NCI-H2227 treated with DMSO at 0.1 percent for 48 hours (cell line): ENCODE data around the gene ARID4B.
A peak's percentile ranks its signal among the peaks of the same experiment; 100 is the strongest.
"Not testable (repeated sequence)": the region's sequence is repeated elsewhere in the genome, so short reads cannot be mapped to it uniquely, and the experiment has no call there.

Experiments
- DNase-seq: peaks from one replicate; lab custom pipeline; 2025; lab: John Stamatoyannopoulos, UW

Gene ARID4B, protein sequence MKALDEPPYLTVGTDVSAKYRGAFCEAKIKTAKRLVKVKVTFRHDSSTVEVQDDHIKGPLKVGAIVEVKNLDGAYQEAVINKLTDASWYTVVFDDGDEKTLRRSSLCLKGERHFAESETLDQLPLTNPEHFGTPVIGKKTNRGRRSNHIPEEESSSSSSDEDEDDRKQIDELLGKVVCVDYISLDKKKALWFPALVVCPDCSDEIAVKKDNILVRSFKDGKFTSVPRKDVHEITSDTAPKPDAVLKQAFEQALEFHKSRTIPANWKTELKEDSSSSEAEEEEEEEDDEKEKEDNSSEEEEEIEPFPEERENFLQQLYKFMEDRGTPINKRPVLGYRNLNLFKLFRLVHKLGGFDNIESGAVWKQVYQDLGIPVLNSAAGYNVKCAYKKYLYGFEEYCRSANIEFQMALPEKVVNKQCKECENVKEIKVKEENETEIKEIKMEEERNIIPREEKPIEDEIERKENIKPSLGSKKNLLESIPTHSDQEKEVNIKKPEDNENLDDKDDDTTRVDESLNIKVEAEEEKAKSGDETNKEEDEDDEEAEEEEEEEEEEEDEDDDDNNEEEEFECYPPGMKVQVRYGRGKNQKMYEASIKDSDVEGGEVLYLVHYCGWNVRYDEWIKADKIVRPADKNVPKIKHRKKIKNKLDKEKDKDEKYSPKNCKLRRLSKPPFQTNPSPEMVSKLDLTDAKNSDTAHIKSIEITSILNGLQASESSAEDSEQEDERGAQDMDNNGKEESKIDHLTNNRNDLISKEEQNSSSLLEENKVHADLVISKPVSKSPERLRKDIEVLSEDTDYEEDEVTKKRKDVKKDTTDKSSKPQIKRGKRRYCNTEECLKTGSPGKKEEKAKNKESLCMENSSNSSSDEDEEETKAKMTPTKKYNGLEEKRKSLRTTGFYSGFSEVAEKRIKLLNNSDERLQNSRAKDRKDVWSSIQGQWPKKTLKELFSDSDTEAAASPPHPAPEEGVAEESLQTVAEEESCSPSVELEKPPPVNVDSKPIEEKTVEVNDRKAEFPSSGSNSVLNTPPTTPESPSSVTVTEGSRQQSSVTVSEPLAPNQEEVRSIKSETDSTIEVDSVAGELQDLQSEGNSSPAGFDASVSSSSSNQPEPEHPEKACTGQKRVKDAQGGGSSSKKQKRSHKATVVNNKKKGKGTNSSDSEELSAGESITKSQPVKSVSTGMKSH (N-terminal part only)

DNA sequence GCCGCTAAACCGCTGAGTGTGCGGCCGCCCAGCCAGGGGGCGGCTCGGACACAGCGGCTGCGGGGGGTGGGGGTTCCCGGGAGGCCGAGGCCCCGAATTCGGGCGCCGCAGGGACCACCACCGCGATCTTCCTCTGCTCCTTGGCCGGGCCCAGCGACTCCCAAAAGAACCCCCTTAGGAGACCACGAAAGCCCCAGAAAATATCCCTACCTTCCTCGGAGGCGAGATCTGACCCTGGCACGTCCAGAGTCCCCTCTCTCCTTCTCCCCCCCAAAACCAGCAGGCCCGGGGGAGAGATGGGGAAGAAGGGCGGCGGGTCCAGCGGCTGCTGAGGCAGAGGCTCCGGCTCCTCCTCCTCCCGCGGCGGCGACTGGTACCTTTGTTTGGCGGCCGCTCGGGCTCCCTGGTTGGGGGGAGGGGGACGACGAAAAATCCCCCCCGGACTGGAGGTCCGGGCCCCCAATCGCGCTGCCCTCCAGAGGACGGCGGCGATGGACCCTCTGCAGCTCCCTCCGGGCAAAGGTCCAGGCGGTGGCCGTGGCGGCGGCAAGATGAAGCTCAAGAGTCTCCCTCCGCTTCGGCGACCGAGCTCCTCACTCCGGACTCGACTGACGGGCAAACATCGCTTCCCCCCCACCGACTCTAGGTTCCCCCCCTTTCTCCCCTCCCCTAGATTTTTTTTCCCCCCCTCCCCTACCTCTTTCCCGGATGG lies at the start of gene ARID4B:
ARID4B (minus strand) TSS at position 621 of the 712 bp plus-strand sequence. CDS start 1,260 bp downstream, outside the sequence.
- peak; percentile 69 for DNase-seq

DNA sequence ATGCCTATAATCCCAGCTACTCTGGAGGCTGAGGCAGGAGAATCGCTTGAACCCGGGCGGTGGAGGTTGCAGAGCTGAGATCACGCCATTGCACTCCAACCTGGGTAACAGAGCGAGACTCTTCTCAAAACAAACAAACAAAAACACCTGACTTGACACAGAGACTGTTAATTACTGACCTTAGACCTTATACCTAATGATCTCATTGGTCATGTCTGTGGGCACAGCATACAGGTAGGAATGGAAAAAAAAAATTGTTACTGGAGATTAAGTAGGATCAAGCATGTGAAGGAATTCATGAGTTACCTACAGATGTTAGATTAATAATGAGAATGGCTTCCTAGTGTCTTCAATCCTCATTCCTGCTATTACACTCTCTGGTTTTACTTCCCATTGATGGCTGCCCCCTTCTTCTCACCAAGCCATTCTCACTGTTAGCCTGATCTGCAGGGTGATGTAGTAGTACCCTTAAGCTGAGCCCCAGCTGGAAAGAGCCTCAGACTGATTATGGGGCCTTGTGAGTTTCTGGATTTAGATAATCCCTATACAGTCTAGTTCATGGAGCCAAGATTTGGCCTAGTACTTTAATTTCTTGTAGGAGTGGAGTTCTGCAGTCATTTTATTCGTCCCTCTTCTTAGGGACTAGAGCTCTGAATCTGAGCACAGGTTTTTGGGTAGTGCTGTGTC lies 48.1 kb upstream of the ARID4B start:
- DNase-seq, result no peak

DNA sequence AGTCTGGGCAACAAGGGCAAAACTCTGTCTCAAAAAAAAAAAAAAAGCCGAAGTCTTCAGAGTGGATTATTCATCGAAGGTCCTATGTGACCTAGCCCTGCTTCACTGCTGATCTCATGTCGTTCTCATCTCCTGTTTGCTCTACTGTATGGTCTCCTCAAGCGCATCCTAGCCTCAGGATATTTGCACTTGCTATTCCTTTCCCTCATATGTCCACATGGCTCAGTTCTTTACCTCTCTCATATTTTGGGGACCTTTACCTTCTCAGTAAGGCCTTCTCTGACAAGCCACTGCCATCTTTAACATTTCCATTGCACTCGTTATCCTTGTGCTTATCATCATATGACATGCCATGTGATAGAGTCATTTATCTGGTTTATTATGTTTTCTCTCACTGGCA lies 41.8 kb upstream of the ARID4B start:
- DNase-seq, result no peak

DNA sequence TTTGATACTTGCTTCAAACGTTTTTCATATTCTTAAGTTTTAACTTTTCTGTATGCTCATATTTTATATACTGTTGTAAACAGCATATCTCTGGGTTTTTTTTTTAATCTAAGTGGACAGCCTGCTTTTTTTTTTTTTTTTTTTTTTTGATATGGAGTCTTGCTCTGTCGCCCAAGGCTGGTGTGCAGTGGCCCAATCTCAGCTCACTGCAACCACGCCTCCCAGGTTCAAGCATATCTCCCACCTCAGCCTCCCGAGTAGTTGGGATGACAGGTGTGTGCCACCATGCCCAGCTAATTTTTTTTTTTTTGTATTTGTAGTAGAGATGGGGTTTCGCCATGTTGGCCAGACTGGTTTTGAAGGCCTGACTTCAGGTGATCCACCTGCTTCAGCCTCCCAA lies 40.4 kb upstream of the ARID4B start:
- DNase-seq, result no peak

DNA sequence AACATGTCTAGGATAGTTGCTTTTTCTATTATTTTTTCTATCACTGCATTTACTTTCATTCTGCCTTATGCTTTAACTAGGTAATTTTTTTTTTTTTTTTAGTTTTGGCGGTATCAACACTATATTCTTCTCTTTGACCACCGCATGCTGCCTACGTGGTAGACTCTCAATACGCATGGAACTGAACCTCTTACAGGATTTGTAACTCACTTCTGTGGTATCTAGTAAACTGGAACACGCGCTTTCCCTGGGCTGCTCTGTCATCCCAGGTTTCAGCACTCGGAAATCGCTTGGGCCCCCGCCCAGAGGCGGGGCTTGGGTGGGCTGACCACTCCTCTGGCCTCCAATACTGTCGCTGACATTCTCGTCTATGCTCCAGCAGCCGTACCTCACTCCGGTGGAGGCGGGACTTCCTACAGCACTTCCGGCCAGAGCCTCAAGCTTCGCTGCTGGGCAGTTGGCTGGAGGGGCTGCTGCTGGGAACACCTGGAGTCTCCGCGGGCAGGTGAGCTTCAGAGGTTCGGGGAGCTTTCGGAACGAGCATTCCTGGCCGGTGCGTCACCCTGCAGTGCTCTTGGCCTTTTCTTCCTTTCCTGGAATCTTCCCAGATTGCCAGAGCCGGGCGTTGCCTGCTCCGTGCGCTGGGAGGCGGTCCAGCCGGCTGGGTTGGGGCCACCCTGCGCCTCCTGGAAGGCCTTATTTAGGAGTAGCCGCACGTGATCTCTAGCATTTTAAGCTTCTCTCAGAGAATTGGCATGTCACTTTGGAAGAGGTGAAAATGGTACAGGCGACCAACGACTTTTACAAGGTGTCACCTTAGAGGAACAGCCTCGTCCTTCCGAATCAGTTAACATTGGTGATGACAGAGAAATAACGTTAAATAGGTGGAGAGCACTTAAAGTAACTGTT lies 39.3 kb upstream of the ARID4B start, which contains the start of gene TBCE:
TBCE (plus strand) TSS at position 428 of the 909 bp plus-strand sequence. CDS start 12,623 bp downstream, outside the sequence.
- peak; percentile 97 for DNase-seq

DNA sequence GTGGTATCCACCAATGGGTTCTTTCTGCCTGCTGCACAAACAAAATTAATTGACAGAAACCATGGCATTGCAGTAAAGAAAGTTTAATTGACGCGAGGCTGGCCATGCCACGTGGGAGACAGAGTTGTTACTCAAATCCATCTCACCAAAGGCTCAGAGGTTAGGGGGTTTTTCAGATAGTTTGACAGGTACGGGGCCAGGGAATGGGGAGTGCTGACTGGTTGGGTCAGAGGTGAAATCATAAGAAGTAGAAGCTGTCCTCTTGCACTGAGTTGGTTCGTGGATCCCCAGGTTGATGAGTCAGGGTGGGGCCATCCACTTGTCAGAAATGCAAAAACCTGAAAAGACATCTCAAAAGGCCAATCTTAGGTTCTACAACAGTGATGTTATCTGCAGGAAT lies 38.3 kb upstream of the ARID4B start:
- DNase-seq, result no peak

DNA sequence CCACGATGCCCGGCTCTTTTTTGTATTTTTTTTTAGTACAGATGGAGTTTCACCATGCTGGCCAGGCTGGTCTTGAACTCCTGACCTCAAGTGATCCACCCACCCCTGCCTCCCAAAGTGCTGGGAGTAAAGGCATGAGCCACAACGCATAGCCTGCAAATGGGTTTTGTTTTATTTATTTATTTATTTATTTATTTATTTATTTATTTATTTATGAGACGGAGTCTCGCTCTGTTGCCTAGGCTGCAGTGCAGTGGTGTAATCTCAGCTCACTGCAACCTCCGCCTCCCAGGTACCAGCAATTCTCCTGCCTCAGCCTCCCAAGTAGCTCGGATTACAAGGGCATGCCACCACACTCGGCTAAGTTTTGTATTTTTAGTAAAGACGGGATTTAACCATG lies 36.2 kb upstream of the ARID4B start:
- not testable (repeated sequence) for DNase-seq

DNA sequence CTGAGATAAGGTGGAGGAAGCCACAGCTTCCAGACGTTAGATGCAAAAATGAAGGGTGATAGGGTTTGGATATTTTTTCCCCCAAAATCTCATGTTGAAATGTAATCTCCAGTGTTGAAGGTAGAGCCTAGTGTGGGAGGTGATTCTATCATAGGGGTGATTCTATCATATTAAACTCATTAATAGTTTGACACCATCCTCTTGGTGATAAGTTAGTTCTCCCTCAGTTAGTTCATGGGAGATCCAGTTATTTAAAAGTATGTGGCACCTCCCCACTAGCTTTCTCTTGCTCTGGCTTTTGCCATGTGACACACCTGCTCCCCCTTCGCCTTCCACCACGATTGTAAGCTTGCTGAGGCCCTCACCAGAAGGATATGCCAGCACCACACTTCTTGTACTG lies 30.9 kb upstream of the ARID4B start:
- no peak for DNase-seq

DNA sequence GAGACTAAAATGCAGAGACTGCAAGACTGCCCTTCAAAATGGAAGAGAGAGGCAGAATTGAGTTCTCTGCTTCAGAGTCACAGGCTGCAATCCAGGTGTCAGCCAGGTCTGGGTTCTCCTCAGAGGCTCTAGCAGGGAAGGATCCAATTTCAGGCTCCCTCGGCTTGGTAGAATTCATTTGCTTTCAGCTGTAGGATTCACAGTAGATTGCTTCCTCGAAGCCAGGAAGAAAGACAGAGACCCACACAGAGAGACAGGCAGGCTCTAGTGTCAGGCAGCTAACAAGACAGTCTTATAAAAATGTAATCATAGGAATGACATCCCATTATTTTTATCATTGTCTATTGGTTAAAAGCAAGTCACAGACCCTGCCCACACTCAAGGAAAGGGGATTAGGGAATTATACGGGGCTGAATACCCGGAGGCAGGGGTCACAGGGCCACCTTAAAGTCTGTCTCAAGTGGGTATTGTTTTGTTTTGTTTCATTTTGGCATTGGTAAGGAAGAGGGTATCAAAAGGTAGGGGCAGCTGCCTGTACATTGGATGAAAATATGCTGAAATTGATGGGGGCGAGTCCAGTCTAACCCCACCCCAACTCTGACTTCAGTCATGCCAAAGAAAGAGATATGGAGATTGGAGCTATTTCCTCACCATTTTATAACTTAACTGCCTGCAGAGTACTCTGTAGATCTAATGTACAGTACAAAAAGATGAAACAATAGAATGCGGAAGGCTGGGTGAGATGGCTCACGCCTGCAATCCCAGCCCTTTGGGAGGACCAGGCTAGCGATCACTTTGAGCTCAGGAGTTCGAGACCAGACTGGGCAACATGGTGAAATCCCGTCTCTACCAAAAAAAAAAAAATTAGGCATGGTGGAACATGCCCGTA lies 29.8 kb upstream of the ARID4B start:
- DNase-seq, result peak; percentile 52

DNA sequence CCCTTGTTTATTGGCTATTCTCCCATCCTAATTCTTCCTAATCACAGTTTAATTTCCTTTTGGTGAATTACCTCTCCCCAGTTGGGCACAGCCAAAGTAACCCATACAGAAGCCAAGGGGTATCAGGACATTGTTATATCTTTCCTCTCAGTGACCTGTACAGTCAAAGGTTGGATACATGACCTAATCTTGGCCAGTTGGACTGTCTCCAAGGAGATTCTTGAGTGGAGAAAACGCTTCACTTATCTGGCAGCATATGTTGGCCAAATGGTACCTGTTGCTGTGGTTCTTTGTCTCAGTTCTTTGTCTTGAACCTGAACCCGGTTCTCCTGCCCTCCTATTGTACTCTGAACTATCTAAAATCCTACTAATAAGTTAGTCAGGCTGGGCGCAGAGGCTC lies 23.9 kb upstream of the ARID4B start:
- no peak for DNase-seq

DNA sequence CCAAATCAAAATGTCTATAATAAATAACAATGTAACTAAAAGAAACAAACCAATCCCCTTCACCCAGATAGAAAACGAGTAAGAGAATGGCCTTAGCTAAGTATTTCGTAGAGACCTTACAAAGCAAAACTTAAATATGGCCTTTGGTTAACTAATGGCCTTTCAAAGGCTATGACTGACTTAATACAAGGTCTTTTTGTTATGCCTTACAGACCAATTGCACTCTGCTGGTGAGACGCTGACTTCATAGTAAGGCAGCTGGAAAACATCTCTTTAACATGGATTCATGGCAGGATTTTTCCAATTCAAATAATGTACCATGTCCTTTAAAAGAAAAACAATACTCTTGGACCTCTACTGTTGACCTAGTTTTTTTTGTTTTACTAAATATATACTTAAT lies 23.5 kb upstream of the ARID4B start:
- peak; percentile 47 for DNase-seq

DNA sequence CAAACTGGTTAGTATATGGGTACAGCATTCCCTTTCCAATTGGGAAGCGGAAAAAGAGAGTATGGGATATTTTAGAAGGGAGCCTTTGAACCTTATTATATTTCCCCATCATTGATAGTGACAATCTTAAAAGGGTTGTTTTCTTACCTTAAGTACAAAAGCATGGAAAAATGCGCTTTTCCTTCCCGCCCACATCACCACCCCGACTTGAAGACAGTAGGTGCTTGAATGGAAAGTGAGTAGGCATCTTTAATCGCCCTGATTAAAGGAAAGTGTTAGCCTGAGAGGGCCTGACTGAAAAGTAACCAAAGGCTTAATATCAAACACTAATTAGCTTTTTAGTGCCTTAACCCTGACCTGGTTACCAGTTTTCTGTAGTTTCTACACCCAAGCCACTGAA lies 15.7 kb upstream of the ARID4B start:
- DNase-seq, result no peak

DNA sequence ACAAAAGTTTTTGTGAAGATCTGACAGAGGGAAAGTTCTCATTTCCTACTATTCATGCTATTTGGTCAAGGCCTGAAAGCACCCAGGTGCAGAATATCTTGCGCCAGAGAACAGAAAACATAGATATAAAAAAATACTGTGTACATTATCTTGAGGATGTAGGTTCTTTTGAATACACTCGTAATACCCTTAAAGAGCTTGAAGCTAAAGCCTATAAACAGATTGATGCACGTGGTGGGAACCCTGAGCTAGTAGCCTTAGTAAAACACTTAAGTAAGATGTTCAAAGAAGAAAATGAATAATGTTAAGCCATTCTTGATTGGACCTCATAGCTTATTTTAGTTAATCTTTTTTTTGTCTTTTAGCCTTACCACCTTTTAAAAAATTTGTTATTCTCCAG lies 14.5 kb upstream of the ARID4B start:
- DNase-seq, result no peak

DNA sequence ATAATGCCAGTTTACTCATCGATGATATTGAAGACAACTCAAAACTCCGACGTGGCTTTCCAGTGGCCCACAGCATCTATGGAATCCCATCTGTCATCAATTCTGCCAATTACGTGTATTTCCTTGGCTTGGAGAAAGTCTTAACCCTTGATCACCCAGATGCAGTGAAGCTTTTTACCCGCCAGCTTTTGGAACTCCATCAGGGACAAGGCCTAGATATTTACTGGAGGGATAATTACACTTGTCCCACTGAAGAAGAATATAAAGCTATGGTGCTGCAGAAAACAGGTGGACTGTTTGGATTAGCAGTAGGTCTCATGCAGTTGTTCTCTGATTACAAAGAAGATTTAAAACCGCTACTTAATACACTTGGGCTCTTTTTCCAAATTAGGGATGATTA lies 14.1 kb upstream of the ARID4B start:
- DNase-seq, result no peak

DNA sequence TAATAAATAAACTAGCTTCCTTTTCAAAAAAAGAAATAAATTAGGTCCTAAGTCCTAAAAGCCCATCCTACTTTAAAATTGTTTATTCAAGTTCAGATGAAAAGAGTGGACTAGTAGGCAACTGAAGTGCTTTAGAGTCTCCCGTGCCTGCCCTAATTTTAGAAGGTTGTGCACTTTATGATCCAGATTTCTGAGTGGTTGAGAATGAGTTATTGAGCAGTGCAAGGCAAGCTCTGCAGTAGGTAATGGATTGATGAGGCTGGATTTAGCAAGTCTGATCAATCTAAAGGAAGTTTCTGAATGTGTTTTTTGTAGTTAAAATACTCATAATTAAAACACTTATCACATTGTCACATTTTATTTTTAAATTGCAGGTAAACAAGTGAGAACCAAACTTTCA lies 13.4 kb upstream of the ARID4B start:
- no peak for DNase-seq

DNA sequence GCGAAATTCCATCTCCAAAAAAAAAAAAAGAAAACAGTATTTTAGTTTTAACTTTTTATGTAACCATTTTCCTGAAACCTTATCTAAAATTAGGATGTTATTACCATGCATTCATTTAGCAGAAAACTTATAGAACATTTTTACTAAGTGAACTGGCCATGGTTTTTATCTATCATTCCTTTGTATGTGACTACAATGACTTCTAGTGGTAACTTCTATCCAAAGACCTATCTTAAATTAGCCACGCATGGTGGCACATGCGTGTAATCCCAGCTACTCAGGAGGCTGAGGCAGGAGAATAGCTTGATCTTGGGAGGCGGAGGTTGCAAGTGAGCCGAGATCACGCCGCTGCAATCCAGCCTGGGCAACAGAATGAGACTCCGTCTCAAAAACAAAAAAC lies 11.8 kb upstream of the ARID4B start:
- no peak for DNase-seq

DNA sequence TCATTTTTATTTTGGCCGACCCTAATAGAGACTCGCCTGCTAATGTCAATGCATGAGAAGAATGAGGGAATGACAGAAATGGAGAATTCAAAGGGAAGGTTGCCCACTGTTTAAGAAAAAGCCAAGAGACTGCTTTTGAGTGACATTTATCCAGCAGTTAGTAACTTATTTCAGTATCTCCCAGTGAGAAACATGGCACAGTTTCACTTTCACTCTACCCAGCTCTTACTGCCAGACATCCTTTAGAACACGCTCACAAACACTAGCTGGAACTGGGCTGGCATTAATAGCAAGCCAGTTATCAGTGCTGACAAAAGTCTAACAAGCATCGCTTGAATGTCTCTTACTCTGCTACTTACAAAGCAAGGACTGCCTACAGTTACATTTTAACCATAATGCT lies 8.9 kb upstream of the ARID4B start:
- DNase-seq, result no peak

DNA sequence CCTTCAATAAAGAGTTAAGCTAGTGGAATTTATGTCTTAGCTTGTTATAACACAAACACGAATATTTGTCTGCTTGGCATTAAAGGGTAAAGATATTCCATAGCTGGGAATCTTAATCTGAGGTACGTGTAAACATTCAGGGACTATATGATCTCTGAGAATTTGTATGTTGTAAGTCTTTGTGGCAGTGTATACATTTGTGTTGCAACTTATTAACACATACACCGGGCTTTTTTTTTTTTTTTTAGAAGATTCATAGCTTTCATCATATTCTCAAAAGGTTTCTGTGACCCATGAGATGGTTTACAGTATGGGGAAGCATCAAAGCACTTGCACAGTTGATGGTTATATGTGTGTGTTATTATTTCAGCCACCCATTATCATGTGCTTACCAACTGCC lies 3.4 kb upstream of the ARID4B start:
- no peak for DNase-seq

DNA sequence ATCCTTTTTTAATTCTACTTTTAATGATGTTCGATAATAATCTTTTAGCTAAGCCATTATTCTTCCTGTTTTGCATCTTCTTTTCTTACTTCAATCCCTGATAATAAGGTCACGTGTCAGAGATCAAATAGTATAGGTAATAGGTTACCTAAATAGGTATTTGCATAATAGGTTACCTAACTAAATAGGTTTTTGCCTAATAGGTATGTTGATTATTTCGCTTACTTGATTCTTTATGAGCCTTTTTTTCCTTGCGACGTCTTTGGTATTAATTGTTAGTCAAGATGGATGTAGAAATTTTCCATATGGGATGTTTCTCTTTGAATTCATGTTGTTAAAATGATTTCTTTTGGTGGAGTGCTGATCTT lies 2.9 kb upstream of the ARID4B start:
- no peak for DNase-seq
